Erythroblast (primary cell): Measurements from ENCODE around the gene FBRS.

Source experiments
- GATA1 ChIP-seq: IDR thresholded peaks from 2 replicates; pipeline ENCODE4 v1.6.1; 2011; ENCODE audit warnings: low read depth, mild to moderate bottlenecking, control low read depth, low read length, moderate library complexity
- POLR2A ChIP-seq: IDR thresholded peaks from 2 replicates; pipeline ENCODE4 v1.6.1; 2011; ENCODE audit warnings: mild to moderate bottlenecking, low read length

DNA sequence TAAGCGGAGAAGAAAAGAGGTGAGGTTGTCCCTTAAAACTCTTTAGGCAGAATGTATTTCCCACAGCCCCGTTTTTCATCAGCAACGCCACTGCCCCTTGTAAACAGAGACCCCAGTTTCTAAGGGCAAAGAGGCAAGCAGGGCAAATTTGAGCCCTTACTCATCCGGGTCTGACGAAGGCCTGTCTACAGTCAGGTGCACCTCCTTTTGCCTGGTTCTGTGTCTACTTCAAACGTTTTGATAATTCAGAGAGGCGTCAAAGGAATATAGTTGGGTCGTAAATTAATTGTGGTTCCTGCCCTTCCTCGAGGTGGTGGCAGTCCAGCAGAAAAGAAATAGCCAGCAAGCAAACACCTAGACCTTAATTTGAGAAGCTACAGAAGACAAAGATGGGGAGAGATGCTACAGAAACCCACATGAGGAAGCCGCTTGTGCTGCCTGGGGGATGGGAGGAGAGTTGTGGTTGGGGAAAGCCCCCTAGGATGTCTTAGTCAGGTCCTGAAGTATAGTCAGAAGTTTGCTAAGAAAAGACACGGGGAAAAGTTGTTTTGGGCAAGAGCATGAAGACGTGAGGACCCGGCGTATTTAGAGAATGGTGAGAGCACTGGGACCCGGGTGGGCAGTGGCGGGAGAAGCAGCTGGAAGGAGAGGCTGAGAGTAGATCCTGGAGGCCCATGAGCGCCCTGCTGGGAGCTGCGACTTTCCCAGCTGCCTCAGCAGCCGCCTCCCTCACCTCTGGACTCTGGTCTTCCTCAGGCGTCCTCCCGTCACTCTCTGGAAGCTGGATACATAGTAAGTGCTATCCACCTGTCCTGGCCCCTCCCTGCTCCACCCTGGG is 2.4 kb downstream of the FBRS start:
- TF ChIP-seq POLR2A, result no peak
- no peak for TF ChIP-seq GATA1
